OCI-LY3 (cell line): Measurements from ENCODE around the gene ORM1.

Source experiments
- CTCF ChIP-seq: fragments of 200-600, 300-600 bp; sonication (generic); IDR thresholded peaks from 2 replicates; pipeline ENCODE4 v1.5.1; 2014; ENCODE audit warnings: antibody characterized with exemption, low read length, low read depth
- EZH2phosphoT487 ChIP-seq: fragments of 200-600 bp; shearing (Covaris generic); IDR thresholded peaks from 2 replicates; pipeline ENCODE4 v1.6.1; 2018; ENCODE audit warnings: antibody characterized with exemption, mixed run types, low read depth

GRCh38 chr9:114344188-114344566 is 21.3 kb downstream of the ORM1 start:
- no peak for TF ChIP-seq CTCF
- no peak for TF ChIP-seq EZH2phosphoT487
